Thyroid gland (tissue), 4 donors: ENCODE results near the gene DCDC2.

Experiments
- CTCF ChIP-seq, 6 experiments: fragments of 200-600 bp in 3 of 6; fragments of 450-650 bp in 3 of 6; sonication (generic) in 3 of 6; IDR thresholded peaks; one replicate each; pipeline ENCODE4 v1.5.1; 2016 to 2019; ENCODE audit warnings: antibody characterized with exemption in 6 of 6, mild to moderate bottlenecking in 2 of 6, inconsistent platforms in 1 of 6, moderate library complexity in 1 of 6
- POLR2A ChIP-seq, 2 donors: fragments of 450-650 bp; IDR thresholded peaks; one replicate each; pipeline ENCODE4 v1.6.1; 2017; ENCODE audit warnings: antibody characterized with exemption in 2 of 2, mild to moderate bottlenecking in 2 of 2, moderate library complexity in 1 of 2

- no peak for TF ChIP-seq CTCF (IDR thresholded peaks at IDR 0.05)
- TF ChIP-seq POLR2A (IDR thresholded peaks at IDR 0.05), result no peak
Measured at GRCh38 chr6:24358219-24358821, 461 bp upstream of the DCDC2 start.
